Mesenchymal stem cell (in vitro differentiated cells and primary cell): ENCODE data around the gene TSSK2.
"Not testable (repeated sequence)": the region's sequence is repeated elsewhere in the genome, so short reads cannot be mapped to it uniquely, and the experiment has no call there.

Experiments used
- DNase-seq: peaks from one replicate; pipeline ENCODE4 v3.0.0-alpha.2; 2013
- H2AFZ ChIP-seq: one replicate; pipeline ENCODE4 v1.6.1; 2013; ENCODE audit warnings: low read depth, mild to moderate bottlenecking, control low read depth, inconsistent platforms, low read length, moderate library complexity
- H2AK5ac ChIP-seq: 2 replicates; pipeline ENCODE4 v1.6.1; 2013; ENCODE audit warnings: low read length, moderate library complexity, mild to moderate bottlenecking, inconsistent platforms; ENCODE audit not compliant: severe bottlenecking
- H2BK120ac ChIP-seq: one replicate; pipeline ENCODE4 v1.6.1; 2013; ENCODE audit warnings: low read depth, mild to moderate bottlenecking, inconsistent platforms, low read length, moderate library complexity
- H2BK12ac ChIP-seq, 2 experiments: one replicate each; pipeline ENCODE4 v1.6.1; 2013; ENCODE audit warnings: inconsistent platforms in 2 of 2, low read length in 2 of 2, mild to moderate bottlenecking in 2 of 2, moderate library complexity in 2 of 2, control low read depth in 1 of 2
- H2BK15ac ChIP-seq: one replicate; pipeline ENCODE4 v1.6.1; 2013; ENCODE audit warnings: mild to moderate bottlenecking, low read depth, inconsistent platforms; ENCODE audit not compliant: poor library complexity, severe bottlenecking
- H2BK5ac ChIP-seq: 2 replicates; pipeline ENCODE4 v1.6.1; 2013; ENCODE audit warnings: low read depth, mild to moderate bottlenecking, low read length, control low read depth, inconsistent platforms; ENCODE audit not compliant: poor library complexity, severe bottlenecking
- H3K14ac ChIP-seq, 2 experiments: one replicate each; pipeline ENCODE4 v1.6.1; 2013; ENCODE audit warnings: inconsistent platforms in 2 of 2, low read length in 2 of 2, control low read depth in 1 of 2, mild to moderate bottlenecking in 1 of 2, moderate library complexity in 1 of 2
- H3K18ac ChIP-seq, 2 experiments: one replicate each; pipeline ENCODE4 v1.6.1; 2013; ENCODE audit warnings: inconsistent platforms in 2 of 2, low read length in 2 of 2, control low read depth in 1 of 2, low read depth in 1 of 2, mild to moderate bottlenecking in 1 of 2
- H3K23ac ChIP-seq, 2 experiments: one replicate each; pipeline ENCODE4 v1.6.1; 2013; ENCODE audit warnings: inconsistent platforms in 2 of 2, low read length in 2 of 2, mild to moderate bottlenecking in 2 of 2, moderate library complexity in 2 of 2, control low read depth in 1 of 2
- H3K27ac ChIP-seq: 2 replicates; pipeline ENCODE4 v1.5.1; 2013; ENCODE audit warnings: mild to moderate bottlenecking, moderate library complexity, low read length, control low read depth, inconsistent platforms; ENCODE audit not compliant: poor library complexity, severe bottlenecking
- H3K27me3 ChIP-seq, 2 experiments: 2 replicates each; pipeline versions ENCODE4 v1.6.1 to v1.7.0; 2013; ENCODE audit warnings: low read length in 2 of 2, mild to moderate bottlenecking in 2 of 2, moderate library complexity in 2 of 2, control low read depth in 1 of 2, inconsistent platforms in 1 of 2; ENCODE audit not compliant: control insufficient read depth in 1 of 2, insufficient read depth in 1 of 2
- H3K36me3 ChIP-seq, 2 experiments: 2 replicates each; pipeline versions ENCODE4 v1.6.1 to v1.7.0; 2013; ENCODE audit warnings: low read length in 2 of 2, control low read depth in 1 of 2, inconsistent platforms in 1 of 2, low read depth in 1 of 2, mild to moderate bottlenecking in 1 of 2; ENCODE audit not compliant: insufficient read depth in 2 of 2, control insufficient read depth in 1 of 2
- H3K4ac ChIP-seq, 2 experiments: one replicate each; pipeline ENCODE4 v1.6.1; 2013; ENCODE audit warnings: inconsistent platforms in 2 of 2, low read length in 2 of 2, mild to moderate bottlenecking in 2 of 2, moderate library complexity in 2 of 2, control low read depth in 1 of 2, low read depth in 1 of 2
- H3K4me1 ChIP-seq: 2 replicates; pipeline ENCODE4 v1.6.1; 2013; ENCODE audit warnings: low read depth, low read length, control low read depth; ENCODE audit not compliant: control insufficient read depth, insufficient read depth
- H3K4me2 ChIP-seq: 2 replicates; pipeline ENCODE4 v1.6.1; 2013; ENCODE audit warnings: low read length, mild to moderate bottlenecking, inconsistent platforms; ENCODE audit not compliant: poor library complexity, severe bottlenecking
- H3K4me3 ChIP-seq, 2 experiments: 2 replicates each; pipeline versions ENCODE4 v1.5.1 to v1.7.0; 2013; ENCODE audit warnings: low read length in 2 of 2, mild to moderate bottlenecking in 2 of 2, control low read depth in 1 of 2, low read depth in 1 of 2; ENCODE audit not compliant: insufficient read depth in 1 of 2
- H3K79me1 ChIP-seq: replicated peaks from 2 replicates; pipeline ENCODE4 v1.6.1; 2013; ENCODE audit warnings: mild to moderate bottlenecking, control low read depth, low read length, inconsistent platforms; ENCODE audit not compliant: poor library complexity, severe bottlenecking
- H3K9ac ChIP-seq: 2 replicates; pipeline ENCODE4 v1.7.0; 2013; ENCODE audit warnings: mild to moderate bottlenecking, low read length, moderate library complexity
- H3K9me3 ChIP-seq: 2 replicates; pipeline ENCODE4 v1.7.0; 2013; ENCODE audit warnings: mild to moderate bottlenecking, low read length; ENCODE audit not compliant: control insufficient read depth
- H4K8ac ChIP-seq: one replicate; pipeline ENCODE4 v1.6.1; 2013; ENCODE audit warnings: inconsistent platforms, mild to moderate bottlenecking, low read length, moderate library complexity
- H4K91ac ChIP-seq: one replicate; pipeline ENCODE4 v1.6.1; 2013; ENCODE audit warnings: mild to moderate bottlenecking, low read length, inconsistent platforms
- WGBS: methylation state at CpG from one replicate; pipeline ENCODE4 v1.1.7; 2013; ENCODE audit warnings: mixed read lengths; 5-methylcytosine and 5-hydroxymethylcytosine counted together

Gene TSSK2

DNA sequence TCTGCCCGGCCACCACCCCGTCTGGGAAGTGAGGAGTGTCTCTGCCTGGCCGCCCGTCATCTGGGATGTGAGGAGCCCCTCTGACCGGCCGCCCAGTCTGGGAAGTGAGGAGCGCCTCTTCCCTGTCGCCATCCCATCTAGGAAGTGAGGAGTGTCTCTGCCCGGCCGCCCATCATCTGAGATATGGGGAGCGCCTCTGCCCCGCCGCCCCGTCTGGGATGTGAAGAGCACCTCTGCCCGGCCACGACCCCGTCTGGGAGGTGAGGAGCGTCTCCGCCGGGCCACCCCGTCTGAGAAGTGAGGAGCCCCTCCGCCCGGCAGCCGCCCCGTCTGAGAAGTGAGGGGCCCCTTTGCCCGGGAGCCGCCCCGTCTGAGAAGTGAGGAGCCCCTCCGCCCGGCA, 47.0 kb upstream of the TSSK2 start:
- DNase-seq, H4K91ac ChIP-seq, H2AFZ ChIP-seq, H2BK12ac ChIP-seq, H3K4me3 ChIP-seq, H3K4me2 ChIP-seq, H3K18ac ChIP-seq, H3K4ac ChIP-seq, H3K27ac ChIP-seq, H3K9ac ChIP-seq, H2BK120ac ChIP-seq, H3K23ac ChIP-seq, H3K9me3 ChIP-seq, H2BK5ac ChIP-seq, H4K8ac ChIP-seq, H3K27me3 ChIP-seq, H2AK5ac ChIP-seq, H2BK15ac ChIP-seq, H3K14ac ChIP-seq: not testable (repeated sequence)
- Histone ChIP-seq H3K4me1 (peaks cover 12% of the 10 kb centered on the region), H3K79me1 (peaks cover 39% of the 10 kb centered on the region), H3K36me3 (peaks cover 21 to 38% of the 10 kb centered on the region in 2 experiments)
- WGBS: 97% methylated on average over 28 of the region's 30 CpGs

DNA sequence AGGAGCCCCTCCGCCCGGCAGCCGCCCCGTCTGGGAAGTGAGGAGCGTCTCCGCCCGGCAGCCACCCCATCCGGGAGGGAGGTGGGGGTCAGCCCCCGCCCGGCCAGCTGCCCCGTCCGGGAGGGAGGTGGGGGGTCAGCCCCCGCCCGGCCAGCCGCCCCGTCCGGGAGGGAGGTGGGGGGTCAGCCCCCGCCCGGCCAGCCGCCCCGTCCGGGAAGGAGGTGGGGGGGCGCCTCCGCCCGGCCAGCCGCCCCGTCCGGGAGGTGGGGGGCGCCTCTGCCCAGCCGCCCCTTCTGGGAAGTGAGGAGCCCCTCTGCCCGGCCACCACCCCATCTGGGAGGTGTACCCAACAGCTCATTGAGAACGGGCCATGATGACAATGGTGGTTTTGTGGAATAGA, 46.5 kb upstream of the TSSK2 start:
- not testable (repeated sequence) for H3K4ac ChIP-seq, H2BK12ac ChIP-seq, H3K27ac ChIP-seq, H3K14ac ChIP-seq, H2BK120ac ChIP-seq, H3K18ac ChIP-seq, H2AK5ac ChIP-seq, DNase-seq, H3K9me3 ChIP-seq, H4K91ac ChIP-seq, H3K27me3 ChIP-seq, H2AFZ ChIP-seq, H2BK5ac ChIP-seq, H3K4me3 ChIP-seq, H4K8ac ChIP-seq, H2BK15ac ChIP-seq, H3K23ac ChIP-seq, H3K4me2 ChIP-seq, H3K9ac ChIP-seq
- WGBS: 93% methylated on average over 12 of the region's 32 CpGs
- Histone ChIP-seq H3K79me1 (peaks cover 43% of the 10 kb centered on the region), H3K4me1 (peaks cover 14% of the 10 kb centered on the region), H3K36me3 (peaks cover 23 to 36% of the 10 kb centered on the region in 2 experiments)

DNA sequence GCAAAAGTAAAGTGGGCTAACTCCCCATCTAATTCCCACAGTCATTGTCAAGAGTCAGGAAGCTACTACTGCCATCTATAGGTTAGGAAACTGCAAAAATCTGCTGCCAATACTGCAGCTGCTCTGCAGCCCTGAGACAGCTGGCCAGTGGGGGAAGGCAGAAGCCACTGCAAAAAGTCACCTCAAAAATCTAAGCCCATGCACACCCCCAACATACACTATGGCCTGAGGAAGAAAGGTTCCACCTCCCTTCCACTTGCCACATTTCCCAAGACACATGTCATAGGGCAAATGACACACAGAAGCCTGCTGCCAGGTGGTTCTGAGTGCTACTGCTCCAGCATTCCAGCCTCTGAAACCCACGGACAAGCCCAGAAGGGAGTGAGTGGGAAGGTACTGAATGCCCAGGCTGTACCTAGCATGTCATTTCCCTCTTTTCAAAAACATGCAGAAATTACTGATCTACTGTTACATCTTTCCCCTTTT, 45.8 kb upstream of the TSSK2 start:
- H3K9ac ChIP-seq: no peak overlapping the region
- H3K4me2 ChIP-seq: no peak overlapping the region
- H3K14ac ChIP-seq: no peak overlapping the region
- no peak overlapping the region for H3K18ac ChIP-seq
- no peak overlapping the region for H3K23ac ChIP-seq
- no peak overlapping the region for H3K4me3 ChIP-seq
- no peaks in the 10 kb centered on the region for H3K9me3 ChIP-seq
- no peaks in the 10 kb centered on the region for H3K27me3 ChIP-seq
- peak; percentile 59 for DNase-seq
- no peak overlapping the region for H2AFZ ChIP-seq
- no peak overlapping the region for H2BK15ac ChIP-seq
- H3K27ac ChIP-seq: peak overlapping the region; percentile 51
- no peak overlapping the region for H2BK120ac ChIP-seq
- H2AK5ac ChIP-seq: no peak overlapping the region
- H3K4me1 ChIP-seq: peaks cover 14% of the 10 kb centered on the region
- H3K79me1 ChIP-seq: peaks cover 44% of the 10 kb centered on the region
- no peak overlapping the region for H2BK12ac ChIP-seq
- H3K36me3 ChIP-seq: peaks cover 20 to 29% of the 10 kb centered on the region in 2 experiments
- H4K91ac ChIP-seq: no peak overlapping the region
- peak overlapping the region in 1 of 2 experiments; percentile 26 for H3K4ac ChIP-seq
- H2BK5ac ChIP-seq: no peak overlapping the region
- no peak overlapping the region for H4K8ac ChIP-seq
- WGBS: 72% methylated on average over 1 of the region's 1 CpG

DNA sequence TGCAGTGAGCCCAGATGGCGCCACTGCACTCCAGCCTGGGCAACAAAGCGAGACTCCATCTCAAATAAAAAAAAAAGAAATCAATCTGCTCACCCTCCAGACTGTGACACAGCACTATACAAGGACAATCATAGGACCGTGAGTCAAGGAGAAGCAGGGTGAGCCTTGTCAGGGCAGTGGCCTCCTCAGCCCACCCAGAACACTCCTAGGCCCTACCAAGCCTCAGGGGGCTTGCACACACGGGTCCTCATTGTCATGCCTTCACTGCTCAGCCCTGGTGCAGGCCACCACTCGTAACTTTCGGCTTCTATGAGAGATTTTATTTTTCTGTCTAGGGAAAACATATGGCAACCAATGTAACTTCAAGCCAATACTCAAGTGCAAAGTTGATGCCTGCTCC, 44.7 kb upstream of the TSSK2 start:
- no peak overlapping the region for H2BK12ac ChIP-seq
- H3K36me3 ChIP-seq: peaks cover 14 to 18% of the 10 kb centered on the region in 2 experiments
- WGBS: 93% methylated on average over 6 of the region's 6 CpGs
- no peak overlapping the region for H3K18ac ChIP-seq
- no peak overlapping the region for H3K4me2 ChIP-seq
- H4K8ac ChIP-seq: peak overlapping the region; percentile 60
- no peak for DNase-seq
- no peak overlapping the region for H3K9ac ChIP-seq
- no peak overlapping the region for H3K23ac ChIP-seq
- H4K91ac ChIP-seq: no peak overlapping the region
- peak overlapping the region; percentile 61 for H3K27ac ChIP-seq
- peak overlapping the region; percentile 11 for H2AK5ac ChIP-seq
- H3K4me1 ChIP-seq: peaks cover 14% of the 10 kb centered on the region
- peaks cover 37% of the 10 kb centered on the region for H3K79me1 ChIP-seq
- H3K14ac ChIP-seq: no peak overlapping the region
- no peak overlapping the region for H3K4ac ChIP-seq
- H3K27me3 ChIP-seq: no peaks in the 10 kb centered on the region
- H2BK15ac ChIP-seq: no peak overlapping the region
- no peak overlapping the region for H2BK5ac ChIP-seq
- no peak overlapping the region for H2BK120ac ChIP-seq
- no peaks in the 10 kb centered on the region for H3K9me3 ChIP-seq
- H2AFZ ChIP-seq: no peak overlapping the region
- no peak overlapping the region for H3K4me3 ChIP-seq
